Stimulated activated naive B cell treated with anti-CD40 and anti-IgM and Interleukin-4, amounts not matched to agents 10 μg/mL and 1 μg/mL and 100 μg/mL, for 72 hours (primary cell): ENCODE data around the gene YARS2.
"Not testable (repeated sequence)": the region's sequence is repeated elsewhere in the genome, so short reads cannot be mapped to it uniquely, and the experiment has no call there.

Experiments used
- ATAC-seq, 2 donors: fragments of 150-1000 bp; cut with Tn5 transposase; replicated peaks; 2 replicates each; pipeline ENCODE4 v1.10.0; 2021; ENCODE audit warnings: moderate library complexity in 1 of 2
- DNase-seq: peaks from one replicate; pipeline ENCODE4 v3.0.0; 2021
- H3K27ac Mint-ChIP-seq: one replicate; pipeline ENCODE4 v1.8.0; 2022; ENCODE audit warnings: mild to moderate bottlenecking, mixed read lengths
- H3K27me3 Mint-ChIP-seq, 2 donors: one replicate each; pipeline ENCODE4 v1.8.0; 2022; ENCODE audit warnings: mixed read lengths in 2 of 2
- H3K36me3 Mint-ChIP-seq, 2 donors: one replicate each; pipeline ENCODE4 v1.8.0; 2022; ENCODE audit warnings: mixed read lengths in 2 of 2, mild to moderate bottlenecking in 1 of 2
- H3K4me1 Mint-ChIP-seq, 2 donors: one replicate each; pipeline ENCODE4 v1.8.0; 2022; ENCODE audit warnings: mixed read lengths in 2 of 2, mild to moderate bottlenecking in 1 of 2
- H3K4me3 Mint-ChIP-seq, 2 donors: one replicate each; pipeline ENCODE4 v1.8.0; 2022; ENCODE audit warnings: mild to moderate bottlenecking in 2 of 2, mixed read lengths in 2 of 2, moderate library complexity in 1 of 2
- H3K9me3 Mint-ChIP-seq, 2 donors: one replicate each; pipeline ENCODE4 v1.8.0; 2022; ENCODE audit warnings: mixed read lengths in 2 of 2, mild to moderate bottlenecking in 1 of 2

Gene YARS2

GRCh38 chr12:32726286-32726685 is 29.4 kb downstream of the YARS2 start:
- H3K4me1 Mint-ChIP-seq = peaks cover 0 to 3% of the 10 kb centered on the region in 2 donors
- no peaks in the 10 kb centered on the region for H3K27me3 Mint-ChIP-seq
- DNase-seq (no peak), ATAC-seq (no peak)
- H3K36me3 Mint-ChIP-seq = peaks cover 21 to 39% of the 10 kb centered on the region in 2 donors
- no peak overlapping the region for H3K4me3 Mint-ChIP-seq
- H3K9me3 Mint-ChIP-seq = no peaks in the 10 kb centered on the region
- H3K27ac Mint-ChIP-seq = peak overlapping the region; percentile 57

- not testable (repeated sequence) for H3K4me3 Mint-ChIP-seq, H3K27me3 Mint-ChIP-seq, DNase-seq, H3K9me3 Mint-ChIP-seq, H3K27ac Mint-ChIP-seq, ATAC-seq, H3K4me1 Mint-ChIP-seq
- H3K36me3 Mint-ChIP-seq = peaks cover 21 to 38% of the 10 kb centered on the region in 2 donors
These were observed 30.4 kb downstream of the YARS2 start for GRCh38 chr12:32725308-32725707.

- Mint-ChIP-seq H3K27ac (no peak overlapping the region), H3K4me1 (no peaks in the 10 kb centered on the region), H3K4me3 (no peak overlapping the region), H3K36me3 (peaks cover 7 to 9% of the 10 kb centered on the region in 2 donors), H3K9me3 (no peaks in the 10 kb centered on the region), H3K27me3 (no peaks in the 10 kb centered on the region)
- ATAC-seq = no peak
- no peak for DNase-seq
These were observed 36.8 kb downstream of the YARS2 start for GRCh38 chr12:32718926-32719325.

GRCh38 chr12:32714772-32715171 is 40.9 kb downstream of the YARS2 start:
- Mint-ChIP-seq H3K27ac (no peak overlapping the region), H3K4me3 (no peak overlapping the region), H3K4me1 (no peaks in the 10 kb centered on the region), H3K36me3 (peaks cover 11 to 23% of the 10 kb centered on the region in 2 donors), H3K27me3 (no peaks in the 10 kb centered on the region), H3K9me3 (no peaks in the 10 kb centered on the region)
- DNase-seq = no peak
- no peak for ATAC-seq

GRCh38 chr12:32708926-32709325 is 46.8 kb downstream of the YARS2 start:
- no peak overlapping the region for H3K27ac Mint-ChIP-seq
- no peak for ATAC-seq
- DNase-seq = no peak
- H3K9me3 Mint-ChIP-seq = no peaks in the 10 kb centered on the region
- peaks cover 12 to 33% of the 10 kb centered on the region in 2 donors for H3K36me3 Mint-ChIP-seq
- H3K27me3 Mint-ChIP-seq = no peaks in the 10 kb centered on the region
- no peak overlapping the region for H3K4me3 Mint-ChIP-seq
- no peaks in the 10 kb centered on the region for H3K4me1 Mint-ChIP-seq

- Mint-ChIP-seq H3K4me1 (no peaks in the 10 kb centered on the region), H3K9me3 (no peaks in the 10 kb centered on the region), H3K27ac (no peak overlapping the region), H3K27me3 (no peaks in the 10 kb centered on the region), H3K4me3 (no peak overlapping the region), H3K36me3 (peaks cover 6 to 28% of the 10 kb centered on the region in 2 donors)
- DNase-seq = no peak
- ATAC-seq = no peak
These were observed 49.2 kb downstream of the YARS2 start for GRCh38 chr12:32706335-32707024.

- ATAC-seq = no peak
- no peak overlapping the region for H3K4me3 Mint-ChIP-seq
- H3K27me3 Mint-ChIP-seq = no peaks in the 10 kb centered on the region
- H3K4me1 Mint-ChIP-seq = no peaks in the 10 kb centered on the region
- DNase-seq = no peak
- peaks cover 8 to 25% of the 10 kb centered on the region in 2 donors for H3K36me3 Mint-ChIP-seq
- H3K9me3 Mint-ChIP-seq = no peaks in the 10 kb centered on the region
- no peak overlapping the region for H3K27ac Mint-ChIP-seq
These were observed 49.9 kb downstream of the YARS2 start for GRCh38 chr12:32705783-32706182.

GRCh38 chr12:32702946-32703345 is 52.8 kb downstream of the YARS2 start:
- DNase-seq (no peak), ATAC-seq (no peak)
- H3K4me3 Mint-ChIP-seq = no peak overlapping the region
- H3K9me3 Mint-ChIP-seq = no peaks in the 10 kb centered on the region
- no peaks in the 10 kb centered on the region for H3K27me3 Mint-ChIP-seq
- H3K4me1 Mint-ChIP-seq = peaks cover 1 to 4% of the 10 kb centered on the region in 2 donors
- H3K36me3 Mint-ChIP-seq = peaks cover 8 to 16% of the 10 kb centered on the region in 2 donors
- H3K27ac Mint-ChIP-seq = no peak overlapping the region

GRCh38 chr12:32702473-32702872 is 53.2 kb downstream of the YARS2 start:
- Mint-ChIP-seq H3K4me1 (peaks cover 3 to 4% of the 10 kb centered on the region in 2 donors), H3K4me3 (no peak overlapping the region), H3K27me3 (no peaks in the 10 kb centered on the region), H3K9me3 (no peaks in the 10 kb centered on the region), H3K27ac (no peak overlapping the region), H3K36me3 (peaks cover 9 to 15% of the 10 kb centered on the region in 2 donors)
- no peak for ATAC-seq
- no peak for DNase-seq

- H3K4me3 Mint-ChIP-seq, H3K4me1 Mint-ChIP-seq, H3K9me3 Mint-ChIP-seq, DNase-seq, ATAC-seq, H3K27me3 Mint-ChIP-seq, H3K27ac Mint-ChIP-seq: not testable (repeated sequence)
- peaks cover 16 to 29% of the 10 kb centered on the region in 2 donors for H3K36me3 Mint-ChIP-seq
These were observed 56.3 kb downstream of the YARS2 start for GRCh38 chr12:32699437-32699836.

GRCh38 chr12:32698285-32698684 is 57.4 kb downstream of the YARS2 start:
- no peak for DNase-seq
- Mint-ChIP-seq H3K27me3 (no peaks in the 10 kb centered on the region), H3K36me3 (peaks cover 21 to 37% of the 10 kb centered on the region in 2 donors), H3K27ac (no peak overlapping the region), H3K4me3 (no peak overlapping the region), H3K4me1 (peaks cover 9 to 18% of the 10 kb centered on the region in 2 donors), H3K9me3 (no peaks in the 10 kb centered on the region)
- no peak for ATAC-seq

GRCh38 chr12:32697445-32697844 is 58.3 kb downstream of the YARS2 start:
- Mint-ChIP-seq H3K4me3 (no peak overlapping the region), H3K27me3 (no peaks in the 10 kb centered on the region), H3K4me1 (peaks cover 10 to 22% of the 10 kb centered on the region in 2 donors), H3K27ac (no peak overlapping the region), H3K9me3 (no peaks in the 10 kb centered on the region), H3K36me3 (peaks cover 20 to 32% of the 10 kb centered on the region in 2 donors)
- DNase-seq (no peak), ATAC-seq (no peak)
